CD4-positive, CD25-positive, alpha-beta regulatory T cell (primary cell): ENCODE results near the gene EXOC6B. TPM values are rescaled to one million over a fixed set of nuclear protein-coding genes. Genes with fewer than 3 reads are reported as not detected.

Source experiments
- ATAC-seq, 2 donors: fragments of 150-1000 bp; cut with Tn5 transposase; one replicate each; pipeline ENCODE4 v1.10.0; 2021; ENCODE audit warnings: low read depth in 2 of 2, moderate number of reproducible peaks in 2 of 2, moderate library complexity in 1 of 2
- DNase-seq, 3 donors: peaks; one replicate each; pipeline versions ENCODE4 v3.0.0 to v3.0.0-alpha.2; 2012 to 2022; ENCODE audit warnings: mixed read lengths in 1 of 3
- H3K27ac ChIP-seq: one replicate; pipeline ENCODE4 v1.7.0; 2013; ENCODE audit warnings: mild to moderate bottlenecking, low read length; ENCODE audit not compliant: insufficient read depth, poor library complexity, severe bottlenecking
- H3K27me3 ChIP-seq: one replicate; pipeline ENCODE4 v1.7.0; 2013; ENCODE audit warnings: low read length; ENCODE audit not compliant: control insufficient read depth, insufficient read depth
- H3K36me3 ChIP-seq: one replicate; pipeline ENCODE4 v1.7.0; 2013; ENCODE audit warnings: mild to moderate bottlenecking, low read length, moderate library complexity; ENCODE audit not compliant: control insufficient read depth, insufficient read depth
- H3K4me1 ChIP-seq: 2 replicates; pipeline ENCODE4 v1.7.0; 2013; ENCODE audit warnings: mild to moderate bottlenecking, low read length; ENCODE audit not compliant: insufficient read depth, control insufficient read depth, poor library complexity, severe bottlenecking
- H3K4me3 ChIP-seq: one replicate; pipeline ENCODE4 v1.7.0; 2013; ENCODE audit warnings: low read depth, mild to moderate bottlenecking, low read length, moderate library complexity
- H3K9me3 ChIP-seq, 2 experiments: 1 replicate in 1 of 2; 2 replicates in 1 of 2; pipeline ENCODE4 v1.7.0; 2013; ENCODE audit warnings: low read length in 2 of 2, mild to moderate bottlenecking in 1 of 2, moderate library complexity in 1 of 2; ENCODE audit not compliant: control insufficient read depth in 2 of 2
- H3K27ac Mint-ChIP-seq, 3 donors: one replicate each; pipeline ENCODE4 v1.8.0; 2020 to 2022; ENCODE audit warnings: mild to moderate bottlenecking in 3 of 3, mixed read lengths in 3 of 3, moderate library complexity in 2 of 3
- H3K27me3 Mint-ChIP-seq: one replicate; pipeline ENCODE4 v1.8.0; 2022; ENCODE audit warnings: mild to moderate bottlenecking, mixed read lengths
- H3K36me3 Mint-ChIP-seq: one replicate; pipeline ENCODE4 v1.8.0; 2020; ENCODE audit warnings: mixed read lengths
- H3K4me1 Mint-ChIP-seq, 4 donors: one replicate each; pipeline ENCODE4 v1.8.0; 2020 to 2022; ENCODE audit warnings: mixed read lengths in 4 of 4, mild to moderate bottlenecking in 1 of 4
- H3K4me3 Mint-ChIP-seq, 4 donors: one replicate each; pipeline ENCODE4 v1.8.0; 2020 to 2022; ENCODE audit warnings: mild to moderate bottlenecking in 4 of 4, mixed read lengths in 4 of 4, moderate library complexity in 3 of 4
- H3K9me3 Mint-ChIP-seq, 7 donors: one replicate each; pipeline ENCODE4 v1.8.0; 2020 to 2022; ENCODE audit warnings: mixed read lengths in 7 of 7, mild to moderate bottlenecking in 3 of 7, moderate library complexity in 2 of 7
- polyA plus RNA-seq, 4 donors: library from polyadenylated mRNA; unstranded; fragments of 300-500 nt; fragmentation: Illumina TruSeq; gene quantifications; one replicate each; pipeline ENCODE4 v1.2.3, GENCODE V29; 2021
- total RNA-seq: library from RNA; stranded (reverse); gene quantifications from one replicate; pipeline ENCODE4 v1.2.3, GENCODE V29; 2022

EXOC6B gene
- total and polyA plus RNA-seq, 5 donors from 2014 or later = 1.5 to 20.8 (median 2.1) TPM

GRCh38 chr2:72126186-72127100 is 699.4 kb downstream of the EXOC6B start:
- DNase-seq (no peak), ATAC-seq (no peak)
- peaks cover 0 to 12% (median 0%) of the 10 kb centered on the region in 7 donors for H3K9me3 Mint-ChIP-seq
- Histone ChIP-seq H3K27me3 (no peaks in the 10 kb centered on the region), H3K9me3 (no peaks in the 10 kb centered on the region), H3K36me3 (no peaks in the 10 kb centered on the region), H3K4me1 (no peaks in the 10 kb centered on the region), H3K27ac (no peak overlapping the region), H3K4me3 (no peak overlapping the region)
- H3K4me1 Mint-ChIP-seq = no peaks in the 10 kb centered on the region
- no peaks in the 10 kb centered on the region for H3K27me3 Mint-ChIP-seq
- no peak overlapping the region for H3K27ac Mint-ChIP-seq
- H3K36me3 Mint-ChIP-seq = no peaks in the 10 kb centered on the region
- H3K4me3 Mint-ChIP-seq = no peak overlapping the region

Other genes starting within 250 kb of the EXOC6B start
- not detected for gene SPR, start 61.4 kb upstream of the EXOC6B start, total RNA-seq
- gene SPR, start 61.4 kb upstream of the EXOC6B start, polyA plus RNA-seq = under 1 TPM in 1 of 4 donors, not detected in 3; 0.13 TPM
- gene EMX1, start 91.5 kb upstream of the EXOC6B start, total RNA-seq = not detected
- not detected for gene EMX1, start 91.5 kb upstream of the EXOC6B start, polyA plus RNA-seq
- gene SFXN5, start 245.7 kb upstream of the EXOC6B start, total RNA-seq = 8.0 TPM
- gene SFXN5, start 245.7 kb upstream of the EXOC6B start, polyA plus RNA-seq = 1 to 10 TPM; 1.0 to 2.0 (median 1.7) TPM